HG03045 (cell line): ENCODE results near the gene CAPZB.

Experiments
- ATAC-seq: cut with Tn5 transposase; IDR thresholded peaks from one replicate; pipeline ENCODE4 v1.9.1; 2021; ENCODE audit warnings: mild to moderate bottlenecking, moderate library complexity; ENCODE audit not compliant: unreplicated experiment

The CAPZB gene

GRCh38 chr1:19353596-19353995 is 131.7 kb downstream of the CAPZB start:
- no peak for ATAC-seq

DNA sequence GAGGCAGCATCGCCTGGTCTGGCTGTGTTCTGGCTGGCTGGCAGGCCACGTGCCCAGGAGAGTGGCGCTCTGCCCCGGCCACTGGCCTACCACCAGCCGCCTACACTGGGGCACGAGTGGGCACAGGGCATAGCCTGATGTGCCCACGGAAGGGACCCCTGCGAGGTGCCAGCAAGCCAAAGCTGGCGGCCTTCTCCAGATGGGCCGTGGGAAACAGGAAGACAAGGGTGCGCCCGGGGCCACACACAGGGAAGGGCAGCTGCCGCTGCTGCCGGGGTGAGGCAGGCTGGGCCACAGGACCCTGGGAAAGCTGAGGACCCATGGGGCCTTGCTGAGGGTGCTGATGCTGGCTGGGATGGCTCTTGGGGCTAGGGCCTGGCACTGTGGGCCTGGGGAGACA is 132.5 kb downstream of the CAPZB start:
- ATAC-seq, result no peak

DNA sequence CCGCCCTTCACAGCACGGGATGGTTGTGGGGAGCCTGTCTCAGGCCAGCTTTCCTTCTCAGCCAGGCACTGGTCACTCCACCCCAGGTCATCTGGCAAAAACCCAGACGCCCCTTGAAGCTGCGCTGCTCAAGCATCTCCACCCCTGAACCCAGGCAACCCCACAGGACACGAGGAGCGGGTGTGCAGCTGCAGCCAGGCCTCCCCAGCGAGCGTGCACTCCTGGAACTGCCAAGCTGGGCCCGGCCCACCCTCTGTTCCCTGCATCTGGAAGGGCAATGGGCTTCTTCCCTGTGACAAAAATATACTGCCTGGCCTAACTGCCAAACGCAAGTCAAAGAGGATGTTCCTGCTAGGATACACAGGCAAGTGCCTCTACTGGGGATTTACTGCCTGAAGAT is 133.5 kb downstream of the CAPZB start:
- no peak for ATAC-seq

- ATAC-seq, result no peak
Measured at GRCh38 chr1:19350566-19350965, 134.8 kb downstream of the CAPZB start.

DNA sequence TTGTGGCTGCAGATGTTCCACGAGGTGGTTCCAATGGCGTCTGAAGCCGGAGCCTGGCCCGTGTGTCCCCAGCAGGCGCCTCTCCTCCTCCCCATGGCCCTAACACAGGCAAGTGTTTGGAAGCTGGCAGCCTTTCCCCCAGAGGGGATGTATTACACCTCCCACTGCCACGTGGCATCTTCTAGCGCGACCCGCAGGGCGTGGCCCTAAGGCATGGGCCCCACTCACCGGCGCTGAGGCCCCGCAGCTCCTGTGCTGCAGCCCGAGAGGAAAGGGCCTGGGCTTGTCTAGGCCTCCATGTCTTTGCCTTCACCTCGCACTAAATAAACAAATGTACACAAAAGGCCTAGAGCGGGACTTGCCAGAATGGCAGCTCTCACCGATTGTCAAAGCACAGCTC is 135.3 kb downstream of the CAPZB start:
- ATAC-seq, result no peak

- ATAC-seq, result no peak
Measured at GRCh38 chr1:19348441-19349198, 136.7 kb downstream of the CAPZB start.

DNA sequence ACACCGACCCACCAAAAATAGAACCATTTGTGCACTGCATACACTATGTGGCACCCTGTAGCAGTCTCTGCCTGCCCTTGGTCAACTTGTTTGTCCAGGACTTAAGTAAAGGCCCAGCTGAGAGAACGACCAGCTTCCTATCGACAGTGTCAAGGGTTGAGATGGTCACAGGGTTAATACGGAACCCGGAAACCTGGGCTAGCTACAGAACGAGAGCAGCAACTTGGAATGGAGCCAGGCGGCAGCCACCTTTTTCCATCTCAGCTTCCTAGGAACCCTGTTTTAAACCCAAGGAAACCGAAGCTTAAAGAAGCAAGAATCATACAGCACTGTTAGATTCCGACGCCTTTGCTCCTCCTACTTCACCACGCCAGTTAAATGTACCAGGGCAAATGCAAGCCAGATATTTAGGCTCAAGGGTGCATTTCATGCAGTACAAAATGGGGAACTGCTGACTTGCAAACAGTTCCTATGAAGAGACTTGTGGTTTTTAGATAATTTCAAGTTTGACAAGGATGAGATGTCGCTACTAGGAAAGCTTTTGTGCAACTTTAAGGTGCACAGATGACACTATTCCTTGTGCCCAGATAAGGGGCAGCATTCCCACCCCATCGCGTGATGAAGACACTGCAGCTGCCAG is 137.7 kb downstream of the CAPZB start:
- no peak for ATAC-seq

GRCh38 chr1:19346026-19346425 is 139.3 kb downstream of the CAPZB start:
- ATAC-seq, result no peak

GRCh38 chr1:19345391-19345790 is 139.9 kb downstream of the CAPZB start:
- no peak for ATAC-seq

DNA sequence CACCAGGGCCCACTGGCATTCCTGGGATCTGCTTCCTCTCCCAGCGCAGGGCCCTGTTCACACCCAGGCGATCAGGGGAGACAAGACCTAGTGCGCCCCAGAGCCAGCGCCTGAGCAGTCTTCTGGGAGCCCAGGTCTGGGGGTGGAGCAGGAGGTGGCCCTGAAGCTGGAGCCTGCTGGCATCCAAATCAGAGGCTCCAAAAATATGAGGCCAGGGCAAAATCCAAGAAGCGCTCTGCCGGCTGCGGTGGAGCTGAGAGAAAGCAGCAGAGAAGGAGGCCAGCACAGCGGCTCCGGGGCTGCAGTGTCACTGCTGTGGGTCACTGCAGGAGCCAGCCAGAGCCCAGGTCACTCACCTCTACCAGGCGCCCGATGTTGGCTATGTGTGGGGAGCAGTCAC is 140.5 kb downstream of the CAPZB start:
- ATAC-seq, result no peak

- no peak for ATAC-seq
Measured at GRCh38 chr1:19344372-19344810, 140.9 kb downstream of the CAPZB start.

- ATAC-seq, result no peak
Measured at GRCh38 chr1:19343617-19344350, 141.6 kb downstream of the CAPZB start.

GRCh38 chr1:19342894-19343616 is 142.3 kb downstream of the CAPZB start:
- no peak for ATAC-seq

DNA sequence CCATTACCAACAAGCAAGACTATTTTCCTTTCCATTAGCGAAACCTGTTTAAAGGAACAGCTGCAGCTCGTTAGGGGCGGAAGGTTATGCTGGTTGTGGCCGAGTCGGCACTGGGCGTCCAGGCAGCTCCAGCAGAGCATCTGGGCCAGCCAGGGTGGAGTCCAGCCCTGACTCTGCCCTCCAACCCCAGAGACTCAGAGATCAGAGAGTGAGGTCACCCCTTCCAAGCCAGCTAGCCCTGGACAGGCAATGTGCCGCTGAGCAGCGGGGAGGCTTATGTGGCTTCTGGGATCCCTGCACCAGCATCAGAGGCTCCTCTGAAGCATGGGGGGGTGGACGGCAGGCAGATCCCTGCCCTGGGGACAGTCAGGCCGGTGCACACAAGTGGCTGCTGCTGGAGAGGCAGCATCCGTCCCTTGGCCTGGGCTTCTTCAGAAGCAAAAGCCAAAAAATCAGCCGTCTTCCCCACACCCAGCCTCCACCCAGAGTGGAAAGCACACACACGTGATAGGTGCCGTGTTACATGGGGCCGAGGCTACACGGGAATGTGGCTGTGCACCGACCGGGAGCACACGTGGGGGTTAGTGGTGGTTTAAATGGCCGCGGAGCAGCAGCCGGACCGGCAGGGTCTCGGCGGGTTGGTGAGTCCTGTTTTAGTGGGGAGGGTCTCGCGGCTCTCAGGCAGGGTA is 143.1 kb downstream of the CAPZB start:
- no peak for ATAC-seq

DNA sequence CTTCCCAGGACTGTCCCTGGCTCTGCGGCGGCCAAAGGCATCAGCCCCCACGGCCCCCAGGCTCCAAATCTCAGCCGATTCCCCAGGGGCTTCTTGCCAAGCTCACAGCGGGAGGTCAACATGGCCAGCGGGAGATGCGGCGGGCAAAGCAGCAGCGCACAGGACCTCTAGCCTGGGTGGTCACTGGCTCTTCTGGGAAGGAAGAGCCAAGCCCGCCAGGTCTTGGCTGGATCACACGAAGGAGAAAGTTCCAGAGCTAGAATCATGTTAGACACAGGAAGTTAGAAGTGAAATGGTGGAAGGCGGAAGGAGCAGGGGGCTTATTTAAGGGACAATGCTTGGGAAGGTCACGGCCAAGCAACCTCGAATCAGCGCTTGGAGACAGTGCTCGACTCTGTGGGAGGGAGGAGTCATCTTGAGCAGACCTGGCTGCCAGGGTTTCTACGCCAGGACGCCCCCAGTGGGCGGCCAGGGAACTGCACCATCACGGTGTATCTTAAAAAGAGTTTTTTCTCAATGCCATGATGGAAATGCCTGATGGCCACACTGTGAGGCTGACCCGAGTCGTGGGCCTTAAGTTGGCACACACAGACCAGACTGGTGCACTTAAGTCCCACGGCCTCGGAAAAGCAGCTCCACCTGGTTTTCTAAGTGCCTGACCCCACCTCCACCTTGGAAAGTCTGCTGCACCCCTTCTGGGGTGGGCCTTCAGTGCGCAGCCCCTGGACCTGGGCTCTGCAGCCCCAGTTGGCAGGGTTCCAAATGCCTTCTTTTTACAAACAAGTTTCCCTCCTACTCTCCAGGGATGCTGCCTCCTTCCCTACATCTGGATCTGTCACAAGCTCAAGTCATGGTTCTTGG is 143.9 kb downstream of the CAPZB start:
- ATAC-seq, result no peak

DNA sequence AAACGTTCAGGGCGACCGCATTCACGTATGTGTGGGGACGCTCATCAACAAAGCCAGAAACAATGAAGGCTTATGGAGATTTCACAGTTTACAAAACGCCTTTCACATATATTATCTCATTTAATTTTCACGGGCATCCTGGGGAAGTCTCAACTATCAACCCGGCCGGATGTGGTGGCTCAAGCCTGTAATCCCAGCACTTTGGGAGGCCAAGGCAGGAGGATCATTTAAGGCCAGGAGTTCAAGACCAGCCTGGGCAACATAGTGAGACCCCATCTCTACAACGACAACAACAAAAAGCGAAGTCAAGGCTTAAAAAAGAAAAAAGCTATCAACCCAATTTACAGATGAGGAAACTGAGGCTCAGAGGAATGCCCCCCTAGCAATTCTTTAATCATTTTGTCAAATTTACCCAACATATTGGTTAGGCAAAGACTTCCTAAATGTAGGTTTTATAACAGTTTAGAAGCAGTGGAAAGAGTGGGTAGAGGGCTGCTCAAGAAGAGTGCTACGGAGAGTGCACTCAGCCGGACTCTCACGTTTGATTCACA is 144.9 kb downstream of the CAPZB start:
- ATAC-seq, result no peak

DNA sequence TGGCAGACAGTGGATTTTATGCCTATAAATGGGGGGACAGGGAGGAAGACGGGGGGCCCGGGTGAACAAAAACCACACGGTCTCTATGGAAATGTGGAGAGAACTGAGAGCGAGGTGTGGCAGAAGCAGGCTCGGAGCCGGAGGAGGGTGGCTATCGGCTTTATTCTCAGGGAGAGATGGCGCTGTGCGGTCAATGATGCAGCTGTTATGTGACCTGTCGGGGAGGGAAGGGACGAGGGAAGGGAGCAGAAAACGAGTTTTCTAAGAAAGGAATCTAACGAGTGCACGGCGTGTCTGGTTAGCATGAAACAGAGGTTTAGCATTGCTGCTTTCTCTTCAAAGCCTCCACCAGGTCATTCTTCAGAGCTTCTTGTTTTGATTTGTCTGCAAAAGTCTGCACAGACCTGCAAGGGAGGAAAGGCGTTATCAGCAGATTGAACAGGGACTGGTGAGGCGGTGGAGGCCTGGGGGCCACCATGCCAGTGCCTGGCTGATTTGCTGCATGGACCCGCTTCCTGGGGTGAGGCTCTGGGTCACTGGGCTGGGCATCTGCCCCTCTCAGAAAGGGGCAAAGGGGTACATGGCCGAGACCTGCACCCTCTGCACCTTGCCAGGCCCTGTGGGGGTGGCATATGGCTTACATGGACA is 146.0 kb downstream of the CAPZB start:
- ATAC-seq, result no peak

DNA sequence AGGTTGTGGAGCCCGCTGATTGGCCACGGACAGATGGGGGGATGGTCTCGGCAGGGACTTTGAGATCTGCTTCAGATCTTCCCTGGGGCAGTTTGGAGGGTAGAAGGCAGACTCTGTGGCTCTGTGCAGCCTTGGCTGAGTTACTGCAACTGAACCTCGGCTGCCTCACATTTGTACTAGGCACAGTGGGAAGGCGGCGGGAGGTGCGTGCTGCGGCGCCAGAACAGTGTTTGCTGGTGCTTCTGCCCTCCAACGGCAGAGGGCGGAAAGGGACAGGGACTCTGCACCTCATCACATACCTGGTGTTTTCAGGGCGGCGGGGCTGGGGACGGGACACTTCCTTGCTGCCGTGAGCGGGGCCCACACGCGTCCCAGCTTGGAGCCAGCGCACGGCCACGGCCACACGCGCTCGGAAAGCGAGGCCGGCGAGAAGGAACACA is 147.0 kb downstream of the CAPZB start:
- no peak for ATAC-seq

GRCh38 chr1:19337289-19337688 is 148.1 kb downstream of the CAPZB start:
- ATAC-seq, result no peak
